HG02885 (cell line): ENCODE data around the gene RIPOR2.

Experiments used
- ATAC-seq: cut with Tn5 transposase; IDR thresholded peaks from one replicate; pipeline ENCODE4 v1.9.1; 2021; ENCODE audit warnings: mild to moderate bottlenecking; ENCODE audit not compliant: unreplicated experiment, poor library complexity

Gene RIPOR2

DNA sequence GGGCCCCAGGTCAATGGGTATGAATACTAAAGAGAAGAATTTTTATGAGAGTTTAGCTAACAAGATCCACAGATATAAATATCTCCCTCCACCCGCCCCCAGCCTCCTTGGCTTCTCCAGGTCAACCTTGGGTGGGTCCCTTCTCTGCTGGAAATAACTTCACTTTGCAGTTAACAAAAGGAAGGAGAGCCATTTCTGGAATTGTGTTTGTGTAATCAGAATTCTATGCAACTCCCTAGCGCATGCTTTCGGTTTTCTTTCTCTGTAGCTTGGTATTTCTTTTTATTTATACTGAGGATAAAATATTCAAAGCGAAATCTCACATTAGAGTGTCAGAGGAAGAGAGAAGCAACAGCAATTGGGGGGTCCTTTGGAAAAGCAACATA is 27.1 kb downstream of the RIPOR2 start:
- ATAC-seq = no peak

DNA sequence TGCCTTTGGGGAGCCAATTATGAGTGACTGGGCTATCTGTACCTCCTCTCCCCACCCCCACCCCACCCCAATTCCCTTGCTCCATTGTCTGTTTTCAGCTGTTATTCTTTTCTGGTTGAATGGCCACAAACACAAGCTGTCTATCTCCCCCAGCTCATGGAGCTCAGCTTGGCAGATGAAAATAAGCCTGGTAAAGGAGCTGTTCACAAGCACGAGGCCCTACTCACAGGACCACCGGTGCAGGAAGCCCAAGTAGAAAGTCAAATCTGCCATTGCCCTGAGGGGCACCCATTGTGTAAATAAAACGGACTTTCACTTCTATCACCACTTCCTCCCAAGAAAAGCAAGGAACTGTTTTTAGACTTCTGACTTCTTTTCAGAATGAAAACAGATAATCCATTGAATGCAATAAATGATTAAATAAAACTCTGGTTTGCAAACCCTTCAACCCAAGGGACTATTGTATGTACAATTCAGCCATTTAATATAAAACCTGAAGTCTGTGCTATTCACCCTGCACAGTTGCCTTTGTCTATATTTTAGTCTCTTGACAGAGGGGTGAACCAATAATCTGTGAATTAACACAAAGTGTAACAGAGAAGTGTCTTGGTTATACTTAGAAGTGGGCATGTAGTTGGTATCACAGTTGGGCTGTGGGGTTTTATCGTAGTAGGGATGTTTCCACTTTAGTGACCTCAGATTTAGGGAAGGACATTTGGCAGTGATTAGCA is 27.7 kb downstream of the RIPOR2 start:
- no peak for ATAC-seq

DNA sequence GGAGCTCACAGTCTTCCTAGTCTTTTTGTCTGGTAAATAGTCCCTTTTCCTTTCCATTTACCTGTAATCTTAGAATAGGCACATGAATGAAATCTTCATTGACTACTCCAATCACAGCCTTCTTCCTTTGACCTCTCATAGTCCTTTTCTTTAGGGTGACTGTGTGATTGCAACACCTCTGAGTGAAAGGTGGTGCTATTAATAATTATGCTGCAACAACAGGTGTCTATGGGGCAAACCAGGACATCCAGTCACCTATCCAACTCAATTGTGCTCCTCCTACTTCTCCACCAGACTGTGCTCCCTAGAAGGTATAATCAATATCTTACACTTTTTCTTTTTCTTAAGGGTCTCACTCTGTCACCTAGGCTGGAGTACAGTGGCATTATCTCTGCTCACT is 29.4 kb downstream of the RIPOR2 start:
- ATAC-seq = no peak

DNA sequence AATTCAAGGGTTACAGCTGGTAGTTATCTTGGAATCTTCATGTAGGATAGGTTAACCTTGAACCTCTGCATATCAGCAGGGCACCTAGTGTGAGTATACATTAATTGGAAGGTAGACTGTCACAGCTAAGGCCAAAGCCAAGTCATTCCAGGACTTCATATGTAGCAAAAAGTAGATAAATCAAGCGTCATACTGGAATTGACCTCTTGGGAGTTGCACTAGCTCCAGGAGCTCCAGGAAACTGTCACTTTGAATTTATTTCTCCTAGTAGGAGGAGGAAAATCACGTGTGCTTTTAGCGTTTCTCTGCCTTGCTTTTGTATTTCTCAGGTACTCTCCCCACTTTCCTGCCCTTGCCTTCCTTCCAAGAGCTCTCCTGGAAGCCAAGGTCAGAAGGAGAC is 30.3 kb downstream of the RIPOR2 start:
- ATAC-seq = no peak

DNA sequence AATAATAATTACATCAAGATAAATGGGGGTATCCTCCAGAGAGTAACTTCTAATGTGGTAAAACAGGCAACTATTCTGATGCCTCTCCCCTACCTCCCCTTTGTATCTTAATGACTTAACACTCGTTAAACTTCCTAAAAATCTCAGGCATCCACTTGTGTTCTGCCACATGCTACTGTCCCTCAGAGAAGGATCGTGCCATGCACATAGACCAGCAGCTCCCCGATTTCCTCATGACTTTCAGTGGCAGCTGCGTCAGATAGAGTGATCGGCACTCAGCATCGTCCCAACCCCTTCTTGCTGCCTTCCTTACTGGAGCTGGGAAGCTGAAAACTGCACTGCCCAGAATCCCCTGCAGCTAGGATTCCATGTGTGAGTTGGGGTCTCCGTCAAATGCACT is 32.1 kb downstream of the RIPOR2 start:
- no peak for ATAC-seq

DNA sequence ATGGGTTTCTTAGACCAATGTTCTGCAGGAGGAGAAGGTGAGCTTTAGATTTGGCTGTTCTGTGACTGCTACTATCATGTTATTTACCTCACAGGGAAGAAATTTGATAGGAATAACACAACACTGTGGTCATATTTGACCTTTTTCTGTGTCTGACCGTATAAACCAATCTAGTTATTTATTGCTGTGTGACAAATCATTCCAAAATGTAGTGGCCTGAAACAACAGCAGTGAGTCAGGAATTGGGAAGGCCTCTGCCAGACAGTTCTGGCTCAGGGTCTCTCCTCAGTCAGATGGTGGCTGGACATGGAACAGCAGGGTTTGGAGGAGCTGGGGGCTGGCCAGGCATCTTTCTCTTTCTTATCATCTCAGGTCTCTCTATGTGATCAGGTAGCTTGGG is 33.0 kb downstream of the RIPOR2 start:
- no peak for ATAC-seq

DNA sequence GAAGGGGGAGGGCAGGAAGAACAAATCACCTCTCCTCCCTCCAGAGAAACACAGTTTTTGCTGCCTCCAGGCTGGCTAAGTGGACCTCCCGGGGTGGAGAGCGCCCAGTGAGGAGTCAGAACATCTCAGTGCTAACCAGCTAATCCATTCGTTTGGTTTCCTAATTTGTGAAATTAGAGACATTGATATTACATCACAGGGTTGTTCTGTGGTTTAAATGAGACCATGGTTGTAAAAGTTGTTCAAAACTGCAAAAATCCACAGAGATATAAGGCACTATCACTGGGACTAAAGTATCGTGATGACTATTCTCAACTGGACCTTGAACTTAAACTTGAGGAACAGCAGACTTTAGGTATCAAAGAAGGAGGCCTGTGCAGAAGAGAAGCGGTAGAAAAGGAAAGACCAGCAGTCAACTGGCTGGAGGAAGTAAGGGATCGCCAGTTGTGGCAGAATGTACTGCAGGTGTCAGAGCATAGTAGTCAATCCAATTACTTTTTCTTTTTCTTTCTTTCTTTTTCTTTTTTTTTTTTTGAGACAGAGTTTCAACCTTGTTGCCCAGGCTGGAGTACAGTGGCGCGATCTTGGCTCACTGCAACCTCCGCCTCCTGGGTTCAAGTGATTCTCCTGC is 33.9 kb downstream of the RIPOR2 start:
- no peak for ATAC-seq

DNA sequence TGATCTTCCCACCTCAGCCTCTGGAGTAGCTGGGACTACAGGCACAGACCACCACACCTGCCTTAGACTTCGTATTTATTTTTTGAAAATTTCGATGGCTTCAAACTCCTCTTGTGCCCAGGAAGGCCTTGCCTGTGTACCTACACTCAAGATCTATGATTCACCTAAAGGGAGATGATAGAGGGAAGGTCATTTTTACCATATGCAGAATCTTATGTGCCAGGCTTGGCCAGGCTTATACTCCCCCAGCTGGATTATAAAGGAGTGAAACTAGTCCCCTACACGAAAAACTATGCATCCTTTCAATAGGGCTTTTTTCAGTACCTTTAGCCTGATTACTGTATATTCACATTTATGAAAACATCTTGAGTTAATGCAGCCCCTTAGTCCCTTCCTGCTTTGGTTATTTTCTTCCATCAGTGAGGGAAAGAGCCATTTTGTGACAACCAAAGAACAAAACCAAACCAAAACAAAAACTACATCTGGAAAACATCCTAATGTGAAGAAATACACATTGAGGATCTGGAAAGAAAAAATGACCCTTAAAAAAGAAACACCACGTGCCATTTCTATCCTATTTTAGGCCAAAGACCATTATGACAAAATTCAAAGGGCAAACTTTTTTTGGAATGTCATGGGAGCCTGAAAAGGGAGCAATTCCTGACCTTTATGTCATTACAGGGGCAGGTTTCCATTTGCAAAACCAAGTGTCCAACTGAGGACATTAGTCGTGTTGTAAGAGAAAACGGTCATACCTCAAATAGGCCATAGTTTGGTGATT is 34.7 kb downstream of the RIPOR2 start:
- ATAC-seq = no peak

DNA sequence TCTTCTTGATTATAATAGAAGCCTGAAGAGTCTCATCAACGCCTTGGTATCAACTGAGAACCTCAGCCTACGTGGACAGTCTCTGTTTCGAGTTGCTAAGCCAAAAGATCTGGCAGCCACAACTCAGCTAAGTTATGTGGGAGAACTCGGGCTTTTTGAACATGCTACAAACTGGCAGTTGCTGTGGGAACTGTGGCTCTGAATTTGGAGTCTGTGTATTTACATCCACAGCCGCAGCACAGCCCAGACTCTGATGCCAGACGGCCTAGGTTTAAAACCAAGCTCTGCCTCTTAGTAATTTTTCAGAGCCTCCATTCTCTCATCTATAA is 35.8 kb downstream of the RIPOR2 start:
- ATAC-seq = peak; percentile 71

DNA sequence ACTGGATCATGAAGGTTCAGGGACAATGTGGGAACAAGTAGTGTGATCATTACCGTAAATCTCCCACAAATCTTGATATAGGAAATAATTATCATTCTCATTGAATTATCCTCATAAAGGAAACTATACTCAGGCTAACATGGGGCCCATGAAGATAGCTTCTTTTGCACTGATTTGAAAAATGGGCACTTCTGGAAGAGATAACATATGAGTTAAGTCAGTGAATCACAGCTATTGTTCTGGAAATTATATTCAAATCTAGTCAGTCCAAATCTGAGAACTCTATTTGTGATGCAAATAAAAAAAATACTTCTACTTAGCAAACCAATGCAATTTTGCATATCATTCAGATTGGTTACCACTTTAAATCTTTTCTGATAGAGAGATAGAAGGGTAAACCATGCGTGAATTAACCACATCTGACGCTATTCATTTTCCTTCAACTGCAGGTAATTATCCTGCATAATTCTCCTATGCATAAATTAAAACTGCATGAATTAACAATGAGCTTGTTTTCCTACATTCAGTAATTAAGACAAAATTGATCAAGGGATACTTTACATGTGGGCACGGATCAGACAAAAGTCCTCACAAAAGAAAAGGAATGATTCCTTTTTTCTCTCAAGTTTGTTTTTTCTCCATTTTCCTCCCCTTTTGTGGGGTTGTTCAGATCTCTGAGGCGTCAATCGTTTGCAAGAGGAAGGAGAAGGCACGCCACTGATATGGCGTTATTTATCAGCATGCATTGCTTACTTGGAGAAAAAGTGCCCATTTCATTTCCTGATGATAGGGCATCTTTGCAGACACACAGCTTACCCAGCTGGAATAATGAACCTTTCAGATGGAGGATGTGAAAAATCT is 36.4 kb downstream of the RIPOR2 start:
- no peak for ATAC-seq

DNA sequence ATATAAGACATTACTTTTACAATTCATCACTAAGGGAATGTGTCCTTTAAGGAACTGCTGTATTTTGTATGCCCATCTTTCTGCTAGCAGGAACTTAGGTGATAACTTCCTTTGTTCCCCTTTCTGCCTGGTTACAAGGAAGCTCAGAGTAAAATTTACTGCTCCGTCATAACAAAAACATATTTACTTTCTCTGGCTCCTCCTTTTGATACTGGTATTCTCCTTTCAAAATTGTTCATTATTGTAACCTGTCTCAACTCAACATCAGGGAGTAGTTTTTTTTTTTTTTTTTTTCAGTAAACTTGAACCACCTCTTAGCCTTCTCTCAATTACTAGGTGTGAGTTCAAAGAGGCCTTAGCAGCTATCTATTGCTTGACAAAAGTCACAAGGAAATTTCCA is 37.1 kb downstream of the RIPOR2 start:
- no peak for ATAC-seq

DNA sequence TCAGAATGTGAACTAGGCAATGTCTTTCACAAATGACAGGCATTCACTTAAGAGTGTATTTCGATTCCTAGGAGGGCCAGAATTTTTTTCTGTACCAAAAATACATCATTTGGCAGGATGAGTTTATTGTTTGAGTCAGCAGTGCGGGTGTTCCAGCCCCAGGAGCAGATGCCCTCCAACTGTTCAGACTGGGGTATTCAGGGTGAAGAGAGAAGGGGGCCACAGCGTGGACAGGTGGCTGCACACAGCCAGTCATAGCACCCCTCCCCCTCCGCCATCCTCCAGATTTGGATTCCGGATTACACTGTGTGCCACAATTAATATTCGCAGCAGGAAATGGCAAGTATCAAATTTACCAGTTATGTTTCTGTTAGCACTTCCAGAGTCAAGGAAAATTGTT is 38.6 kb downstream of the RIPOR2 start:
- no peak for ATAC-seq

DNA sequence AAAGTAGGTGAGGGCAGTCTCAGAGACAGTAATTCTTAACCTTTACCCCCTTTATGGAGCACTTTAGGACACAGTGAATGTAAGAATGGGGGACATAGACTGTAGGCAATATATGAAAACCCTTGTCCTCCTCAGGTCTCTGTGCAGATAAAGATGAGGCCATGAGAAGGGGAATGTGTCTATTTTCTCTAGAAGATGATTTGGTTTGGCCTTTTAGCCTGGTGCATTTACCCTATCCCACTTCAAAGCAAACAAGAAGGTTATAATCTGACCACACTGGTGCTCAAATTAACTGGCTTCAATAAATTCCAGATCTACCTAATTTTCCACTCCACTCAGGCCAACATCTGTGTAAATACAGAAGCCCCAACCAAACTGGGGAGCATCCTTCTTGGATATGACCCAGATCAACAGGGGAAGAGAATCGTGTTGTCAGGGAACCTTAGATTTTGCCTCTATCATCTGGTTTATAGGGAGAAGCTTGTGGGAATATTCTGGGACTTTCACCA is 42.4 kb downstream of the RIPOR2 start:
- no peak for ATAC-seq

DNA sequence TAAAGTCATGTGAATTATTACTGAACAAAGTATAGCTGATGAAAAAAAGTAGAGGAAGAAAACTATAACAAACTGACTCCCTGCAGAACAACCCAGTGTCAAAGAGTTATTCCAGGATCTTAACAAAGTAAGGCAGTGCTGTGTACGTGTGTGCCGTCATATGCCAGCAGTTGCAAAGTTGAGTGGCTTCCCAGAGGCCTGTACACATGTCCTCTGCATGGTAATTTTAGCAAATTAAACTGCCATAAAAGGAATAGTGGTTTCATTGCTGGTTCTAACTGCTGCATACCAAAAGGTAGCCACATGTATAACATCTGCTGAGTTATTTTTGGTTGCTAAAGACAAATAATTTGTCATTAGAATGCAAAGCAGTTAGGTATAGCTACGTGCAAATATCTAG is 44.8 kb downstream of the RIPOR2 start:
- ATAC-seq = peak; percentile 58

DNA sequence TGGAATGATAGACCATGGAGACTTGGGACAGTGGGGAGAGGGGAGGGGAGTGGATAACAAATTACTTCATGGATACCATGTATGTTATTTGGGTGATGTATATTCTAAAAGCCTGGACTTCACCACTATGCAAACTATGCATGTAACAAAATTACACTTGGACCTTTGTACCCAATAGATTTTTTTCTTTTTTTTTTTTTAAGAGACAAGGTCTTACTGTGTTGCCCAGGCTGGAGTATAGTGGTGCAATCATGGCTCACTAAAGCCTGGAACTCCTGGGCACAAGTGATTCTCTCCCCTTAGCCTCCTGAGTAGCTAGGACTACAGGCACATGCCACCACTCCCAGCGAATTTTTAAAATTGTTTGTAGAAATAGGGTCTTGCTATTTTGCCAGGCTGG is 45.3 kb downstream of the RIPOR2 start:
- no peak for ATAC-seq

DNA sequence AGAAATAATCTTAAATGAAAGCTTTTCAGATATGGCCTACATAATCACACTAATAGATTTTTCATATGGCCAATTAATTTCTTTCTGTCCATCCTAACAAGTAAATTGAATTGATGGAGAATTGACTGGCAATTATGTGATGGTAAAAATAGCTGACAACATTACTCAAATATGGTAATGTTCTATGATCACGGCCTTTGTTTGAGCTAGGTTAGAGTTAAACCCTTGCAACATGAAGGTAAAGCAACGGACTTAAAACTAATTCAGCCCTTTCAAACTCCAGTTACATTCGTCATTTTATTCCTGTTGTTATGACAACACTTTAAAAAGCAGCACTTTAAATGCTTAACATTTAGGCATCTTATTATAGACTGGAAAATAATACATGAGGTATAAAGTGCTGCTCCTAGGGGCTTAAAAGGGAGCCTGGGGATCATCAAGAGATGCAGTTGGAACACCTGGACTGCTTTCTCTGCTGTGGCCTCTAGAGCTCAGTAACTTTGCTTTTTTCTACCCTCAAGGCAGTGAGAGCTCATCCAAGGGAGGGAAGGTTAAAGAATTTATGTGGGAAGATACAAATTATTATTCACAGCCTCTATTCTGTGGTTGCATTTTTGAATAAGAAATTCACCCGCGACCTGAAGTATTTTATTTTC is 46.9 kb downstream of the RIPOR2 start:
- no peak for ATAC-seq

DNA sequence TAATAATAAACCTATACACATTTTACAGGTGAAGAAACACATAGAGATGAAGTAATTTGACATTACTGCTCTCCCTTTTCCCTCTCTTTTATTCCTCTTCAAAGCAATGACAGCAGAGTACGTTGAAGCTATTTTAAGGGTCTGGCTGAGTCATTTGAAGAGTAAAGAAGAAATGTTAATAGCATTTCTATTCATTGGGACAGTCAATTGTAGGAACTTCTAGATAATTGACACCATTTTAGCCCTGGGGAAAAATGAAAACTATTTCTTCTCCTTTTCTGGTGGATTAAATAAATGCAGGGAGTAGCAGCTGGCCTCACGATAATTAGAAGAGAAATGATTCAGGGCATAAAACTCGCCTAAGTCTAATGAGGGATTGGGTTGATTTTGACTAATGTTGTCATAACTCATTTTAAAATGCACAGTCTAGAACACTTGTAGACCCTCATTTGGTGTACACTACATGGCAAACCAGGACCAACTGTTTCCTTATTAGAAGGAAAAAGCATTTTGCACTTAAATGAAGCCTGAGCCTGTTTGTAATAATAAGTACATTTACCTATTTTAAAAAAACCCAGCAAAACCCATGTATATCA is 48.1 kb downstream of the RIPOR2 start:
- no peak for ATAC-seq

DNA sequence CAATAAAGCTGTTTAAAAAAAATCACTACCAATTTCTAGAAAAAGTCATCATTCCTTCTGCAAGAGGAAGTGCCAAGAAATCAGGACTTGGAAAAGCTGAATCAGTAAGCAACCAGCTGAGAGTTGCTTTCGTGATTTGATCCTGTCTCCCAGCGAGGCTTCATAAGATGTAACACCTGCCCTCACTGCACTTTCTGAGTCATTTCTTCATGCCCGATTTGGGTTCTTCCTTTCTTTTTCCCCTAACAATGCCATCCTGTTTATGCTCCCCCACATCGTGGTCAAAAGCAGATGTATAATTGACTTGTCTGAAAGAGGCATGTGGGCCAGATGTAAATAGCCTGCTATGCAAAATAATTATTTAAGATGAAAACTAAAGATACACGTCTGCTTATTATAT is 52.1 kb downstream of the RIPOR2 start:
- peak; percentile 62 for ATAC-seq

DNA sequence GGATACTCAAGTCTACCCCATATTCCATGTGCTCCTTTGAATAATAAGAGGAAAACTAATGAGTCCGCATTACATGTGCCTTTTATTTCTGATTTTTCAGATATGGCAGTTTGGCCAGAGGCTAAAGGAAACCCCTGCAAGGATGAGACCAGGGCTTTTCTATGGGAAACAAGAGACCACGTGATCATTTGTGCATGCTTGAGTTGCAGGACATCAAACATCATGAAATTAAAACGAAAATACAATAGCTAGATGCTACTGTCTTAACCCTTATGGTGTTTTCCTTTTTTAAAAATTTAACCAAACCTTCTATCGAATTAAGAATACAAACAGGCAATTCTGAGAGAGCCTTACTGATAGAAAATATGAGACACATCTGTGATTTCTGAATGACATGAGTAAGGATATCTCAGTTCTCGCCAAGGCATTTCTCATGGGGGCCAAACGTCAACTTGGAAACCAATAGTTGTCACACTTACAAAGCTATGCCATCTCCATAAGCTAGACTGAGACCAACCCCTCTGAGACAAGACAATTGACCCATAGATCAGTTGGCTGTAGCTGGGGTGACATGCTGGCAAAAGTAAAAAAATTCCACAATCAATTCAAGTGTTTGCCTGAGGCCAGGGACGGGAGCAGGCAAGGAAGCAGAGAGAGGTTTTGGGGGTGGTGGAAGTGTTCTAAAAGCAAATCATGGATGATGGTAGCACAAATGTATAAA is 52.8 kb downstream of the RIPOR2 start:
- no peak for ATAC-seq
